AG04449 (cell line): Measurements from ENCODE around the gene STX18.

ENCODE experiments used
- CTCF ChIA-PET: fragments of 350-600 bp; formaldehyde crosslinking; extraction: SDS; loops from one replicate; lab custom pipeline; 2021; ENCODE audit warnings: antibody characterized with exemption; lab: Yijun Ruan, JAX
- POLR2A ChIA-PET: fragments of 400-600, 350-600 bp; formaldehyde crosslinking; extraction: SDS; loops from one replicate; lab custom pipeline; 2020; ENCODE audit warnings: antibody characterized with exemption, inconsistent platforms; lab: Yijun Ruan, JAX
- DNase-seq: peaks from one replicate; pipeline ENCODE4 v3.0.0-alpha.2; 2010; ENCODE audit warnings: low read depth, low spot score
- H3K4me3 ChIP-seq: 2 replicates; pipeline ENCODE4 v1.5.1; 2011; ENCODE audit warnings: low read depth, mild to moderate bottlenecking, control low read depth, low read length
- TF ChIP-seq, protein P1 (sequence below): IDR thresholded peaks from one replicate; pipeline ENCODE4 v1.5.1; 2011; ENCODE audit warnings: mild to moderate bottlenecking, moderate library complexity, low read length, control low read depth, inconsistent platforms; ENCODE audit not compliant: insufficient read depth; ENCODE audit errors: missing control alignments

The STX18 gene

DNA sequence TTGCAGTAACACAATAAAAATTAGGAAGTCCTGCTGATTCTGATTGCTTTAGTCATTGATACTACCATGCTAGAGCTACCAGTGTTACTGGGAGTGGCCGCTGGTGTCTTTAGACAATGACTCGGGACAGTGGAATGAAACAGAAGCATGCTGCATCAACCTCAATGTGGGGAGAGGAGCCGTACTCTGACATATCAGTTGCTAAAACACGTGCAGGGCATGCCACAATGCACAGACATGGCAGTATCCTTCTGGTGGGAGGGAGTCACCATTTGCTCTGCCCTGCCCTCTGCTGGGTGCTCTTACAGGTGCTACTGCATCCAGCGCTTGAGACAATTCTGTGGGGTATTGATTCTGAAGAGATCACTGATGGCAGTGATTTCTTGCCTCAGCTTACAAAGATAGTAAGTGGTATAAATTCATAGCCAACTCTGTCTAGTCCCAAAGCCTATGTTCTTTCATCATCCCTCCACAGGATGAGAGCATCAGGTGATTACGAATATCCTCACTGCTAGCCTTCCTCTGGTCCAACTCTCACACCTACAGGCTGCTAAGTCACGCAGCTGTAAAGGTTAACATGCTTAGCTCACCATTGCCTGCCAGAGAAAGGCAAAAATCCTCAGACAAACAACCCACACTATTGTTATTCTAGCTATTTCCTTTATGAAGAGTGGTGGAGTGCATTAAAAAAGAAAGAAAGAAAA, 111.2 kb downstream of the STX18 start:
- ChIA-PET POLR2A (no interaction called here), CTCF (interaction anchor here (0.6 to 6.0 kb wide), 22 partner anchors 9 to 941 kb away, joined by 3 to 46 read pairs (median 5); partner anchors contain the start of genes LYAR, TMEM128 and ZBTB49)
- peak; percentile 58 for DNase-seq
- TF ChIP-seq, protein P1, sequence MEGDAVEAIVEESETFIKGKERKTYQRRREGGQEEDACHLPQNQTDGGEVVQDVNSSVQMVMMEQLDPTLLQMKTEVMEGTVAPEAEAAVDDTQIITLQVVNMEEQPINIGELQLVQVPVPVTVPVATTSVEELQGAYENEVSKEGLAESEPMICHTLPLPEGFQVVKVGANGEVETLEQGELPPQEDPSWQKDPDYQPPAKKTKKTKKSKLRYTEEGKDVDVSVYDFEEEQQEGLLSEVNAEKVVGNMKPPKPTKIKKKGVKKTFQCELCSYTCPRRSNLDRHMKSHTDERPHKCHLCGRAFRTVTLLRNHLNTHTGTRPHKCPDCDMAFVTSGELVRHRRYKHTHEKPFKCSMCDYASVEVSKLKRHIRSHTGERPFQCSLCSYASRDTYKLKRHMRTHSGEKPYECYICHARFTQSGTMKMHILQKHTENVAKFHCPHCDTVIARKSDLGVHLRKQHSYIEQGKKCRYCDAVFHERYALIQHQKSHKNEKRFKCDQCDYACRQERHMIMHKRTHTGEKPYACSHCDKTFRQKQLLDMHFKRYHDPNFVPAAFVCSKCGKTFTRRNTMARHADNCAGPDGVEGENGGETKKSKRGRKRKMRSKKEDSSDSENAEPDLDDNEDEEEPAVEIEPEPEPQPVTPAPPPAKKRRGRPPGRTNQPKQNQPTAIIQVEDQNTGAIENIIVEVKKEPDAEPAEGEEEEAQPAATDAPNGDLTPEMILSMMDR, result peak; percentile 86
- H3K4me3 ChIP-seq, result no peak overlapping the region

DNA sequence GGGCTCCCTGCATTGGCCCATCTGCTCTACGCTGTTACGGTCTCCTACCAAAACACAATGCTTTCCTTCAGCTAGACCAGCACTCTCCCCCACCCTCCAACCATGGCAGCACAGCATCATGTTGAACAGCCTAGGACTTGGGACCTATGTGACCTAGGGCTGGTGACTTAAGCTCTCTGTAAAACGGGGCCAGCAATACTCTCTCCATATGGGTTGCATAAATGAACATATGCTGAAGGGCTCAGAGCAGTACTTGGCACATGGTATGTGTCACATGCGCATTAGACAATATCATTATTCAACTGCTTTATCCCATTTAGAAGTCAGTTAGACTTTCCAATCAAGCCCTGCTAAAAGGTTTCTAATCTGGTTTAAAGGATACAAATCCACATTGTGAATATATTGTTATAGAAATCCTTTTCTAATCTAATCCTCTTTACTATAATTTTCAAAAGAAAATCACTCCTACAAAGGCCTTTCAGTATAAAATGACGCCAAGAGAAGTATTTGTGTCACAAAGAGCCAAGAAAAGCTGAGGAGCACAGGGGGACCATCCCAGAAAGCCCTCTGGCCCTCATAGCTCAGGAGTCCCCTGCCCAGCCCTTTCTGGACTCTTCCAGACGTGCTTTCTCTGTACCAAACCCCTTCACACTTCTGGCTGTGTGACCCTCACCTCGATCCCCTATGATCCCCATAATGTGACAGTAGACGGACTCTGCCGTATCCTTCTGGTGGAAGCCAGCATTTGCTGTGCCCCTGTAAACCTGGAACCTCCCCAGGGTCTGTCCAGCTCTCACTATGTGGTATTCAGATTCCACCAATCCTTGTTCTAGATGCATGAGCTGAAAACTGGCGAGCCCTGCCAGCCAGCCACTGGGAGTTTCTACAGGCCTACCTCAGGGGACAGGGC, 112.6 kb downstream of the STX18 start:
- no peak overlapping the region for H3K4me3 ChIP-seq
- ChIA-PET POLR2A (no interaction called here), CTCF (interaction anchor here (1.4 to 6.0 kb wide), 4 partner anchors 9 to 170 kb away, joined by 3 to 46 read pairs (median 17); no protein-coding TSS in a partner anchor)
- TF ChIP-seq, protein P1, result no peak
- no peak for DNase-seq

DNA sequence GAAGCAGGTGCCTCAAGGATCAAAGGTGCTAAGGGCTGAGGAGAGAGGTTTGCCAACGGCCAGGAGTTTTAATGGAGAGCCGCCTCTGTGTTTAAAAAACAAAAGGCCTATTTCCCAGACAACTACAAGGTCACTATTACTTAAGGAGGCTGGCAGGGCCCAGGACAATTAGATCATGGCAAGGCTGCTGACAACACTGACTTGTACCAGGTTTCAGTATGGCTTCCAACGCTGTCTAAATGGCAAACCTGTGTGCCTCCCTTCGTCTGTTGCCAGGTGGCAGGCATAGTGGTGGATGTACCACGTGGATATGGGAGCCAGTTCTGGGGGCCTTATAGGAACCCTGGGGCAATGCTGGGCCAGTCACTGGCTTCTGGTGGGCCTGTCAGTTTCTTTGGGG, 114.0 kb downstream of the STX18 start:
- ChIA-PET POLR2A (no interaction called here), CTCF (interaction anchor here (0.7 to 6.0 kb wide), 4 partner anchors 10 to 168 kb away, joined by 3 to 46 read pairs (median 4); no protein-coding TSS in a partner anchor)
- H3K4me3 ChIP-seq, result no peak overlapping the region
- TF ChIP-seq, protein P1, result no peak
- no peak for DNase-seq

DNA sequence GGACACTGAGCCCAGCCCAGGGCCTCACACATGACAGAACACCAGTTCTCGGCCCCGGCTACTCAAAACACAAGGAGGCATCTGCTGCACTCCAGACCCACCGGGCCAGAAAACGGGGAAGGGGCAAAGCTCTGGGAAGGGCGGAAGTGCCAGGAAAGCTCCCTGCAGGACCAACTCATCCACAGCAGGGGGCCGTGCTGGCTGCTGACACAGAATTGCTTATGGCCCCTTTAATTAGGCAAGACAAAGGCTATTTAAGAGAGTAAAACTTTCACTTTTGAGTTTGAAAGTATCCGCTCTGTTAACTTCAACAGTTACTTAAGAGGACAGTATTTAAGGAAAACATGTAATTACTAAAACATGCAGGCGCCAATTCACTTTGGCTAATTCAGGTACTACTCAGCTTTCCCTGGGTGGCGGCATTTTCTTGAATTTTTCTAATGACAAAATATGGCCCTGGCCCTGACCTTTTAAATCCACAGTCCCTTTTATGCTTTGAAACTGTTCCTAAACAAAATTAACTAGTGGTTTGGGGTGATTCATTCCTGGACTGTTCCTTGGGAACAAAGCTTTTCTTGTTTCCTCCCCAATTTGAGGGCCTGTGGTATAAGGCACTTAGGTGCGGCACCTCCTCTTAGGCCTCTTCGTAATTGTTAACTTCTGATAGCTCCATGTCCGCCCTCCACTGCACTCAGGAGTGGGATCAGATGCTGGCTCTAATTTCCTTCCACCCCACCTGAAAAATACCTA, 114.6 kb downstream of the STX18 start:
- DNase-seq, result no peak
- no peak overlapping the region for H3K4me3 ChIP-seq
- TF ChIP-seq, protein P1, result peak; percentile 1
- CTCF ChIA-PET, result interaction anchor here (1.1 to 6.0 kb wide), 3 partner anchors 10 to 168 kb away, joined by 3 to 46 read pairs (median 4); no protein-coding TSS in a partner anchor
- POLR2A ChIA-PET, result no interaction called here

DNA sequence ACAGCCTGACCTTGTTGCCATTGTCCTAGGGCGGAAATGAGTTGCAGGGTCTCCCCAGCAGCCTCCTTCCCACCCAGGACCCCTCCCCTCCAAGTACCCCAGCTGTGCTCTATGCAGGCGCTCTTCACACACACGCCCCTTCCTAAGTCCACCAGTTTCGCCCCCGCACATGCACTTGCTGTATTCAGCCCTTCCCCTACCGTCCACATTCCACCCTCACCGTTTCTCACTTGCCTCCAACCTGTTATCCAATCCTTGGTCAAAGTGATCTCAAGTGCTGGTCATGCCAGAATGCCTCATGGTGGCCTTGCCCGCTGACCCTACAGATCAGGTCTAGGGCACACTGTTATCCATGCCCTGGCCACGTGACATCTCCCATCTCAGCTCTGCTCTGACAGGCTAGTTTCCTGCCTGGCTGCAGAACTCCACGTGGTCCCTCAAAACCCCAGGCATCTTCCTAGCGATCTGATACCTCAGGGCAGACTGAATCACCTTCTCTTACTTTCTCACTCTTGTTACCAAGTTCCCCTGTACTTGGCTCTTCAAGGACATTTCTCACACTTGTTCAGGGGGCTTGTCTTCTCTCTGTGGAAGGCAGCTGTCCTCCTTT, 115.2 kb downstream of the STX18 start:
- ChIA-PET CTCF (interaction anchor here (1.1 to 6.0 kb wide), 7 partner anchors 8 to 170 kb away, joined by 3 to 46 read pairs (median 4); no protein-coding TSS in a partner anchor), POLR2A (no interaction called here)
- TF ChIP-seq, protein P1, result no peak
- no peak overlapping the region for H3K4me3 ChIP-seq
- no peak for DNase-seq
